ENCODE data around the gene COL4A6.

COL4A6 gene

DNA sequence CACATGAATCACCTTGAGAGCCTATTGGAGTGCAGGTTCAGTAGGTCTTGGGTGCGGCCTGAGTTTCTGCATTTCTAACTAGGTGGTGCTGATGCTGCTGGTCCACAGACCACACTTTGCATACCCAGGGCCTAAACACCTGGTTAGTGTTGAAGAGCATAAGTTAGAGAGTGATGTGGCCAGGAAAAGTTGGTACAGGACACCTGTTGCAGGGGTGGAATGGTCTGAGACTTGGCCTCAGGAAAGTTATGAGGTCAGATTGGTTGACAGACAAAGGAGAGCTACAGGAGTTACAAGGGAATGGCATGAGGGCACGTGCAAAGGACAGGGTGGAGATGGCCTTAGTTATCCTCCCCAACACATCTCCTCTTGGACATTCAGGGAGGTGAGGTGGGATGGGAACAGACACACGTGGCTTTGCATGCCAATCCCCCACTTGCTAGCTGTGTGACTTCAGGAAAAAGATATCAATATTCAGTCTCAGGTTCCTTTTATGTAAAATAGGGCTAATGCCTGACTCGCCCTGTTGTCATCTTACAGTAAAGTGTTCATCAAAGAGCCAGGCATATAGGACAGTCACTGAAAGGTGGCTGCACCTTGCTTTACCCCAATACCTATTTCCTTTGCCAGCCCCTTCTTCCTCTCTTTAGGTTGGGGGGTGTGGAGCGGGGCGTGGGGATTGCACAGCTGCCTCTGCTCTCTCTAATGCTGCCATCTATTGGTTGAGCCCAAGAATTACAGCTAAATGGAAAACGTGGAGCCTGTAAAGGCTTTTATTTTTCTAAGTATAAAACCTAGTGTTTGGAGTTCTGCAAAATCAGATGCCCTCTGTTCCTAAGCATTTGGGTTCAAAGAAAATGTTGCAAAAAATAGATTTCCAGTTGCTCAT lies 299.2 kb downstream of the COL4A6 start:
- Histone ChIP-seq H3K36me3 (ENCODE audit: control insufficient read depth, insufficient read depth, low read length, severe bottlenecking) (peaks cover 19% of the 10 kb centered on the region), H3K4me3 (ENCODE audit: low read length) (no peak overlapping the region), H3K27me3 (replicated peaks; ENCODE audit: control insufficient read depth, insufficient read depth, low read length) (peaks cover 4% of the 10 kb centered on the region), H3K9ac (ENCODE audit: low read length) (no peak overlapping the region), H3K4me1 (ENCODE audit: control insufficient read depth, insufficient read depth, low read length) (no peaks in the 10 kb centered on the region), H3K9me3 (ENCODE audit: control insufficient read depth, low read length) (peaks cover 5% of the 10 kb centered on the region)
- peak; percentile 25 for DNase-seq (ENCODE audit: low read depth)

DNA sequence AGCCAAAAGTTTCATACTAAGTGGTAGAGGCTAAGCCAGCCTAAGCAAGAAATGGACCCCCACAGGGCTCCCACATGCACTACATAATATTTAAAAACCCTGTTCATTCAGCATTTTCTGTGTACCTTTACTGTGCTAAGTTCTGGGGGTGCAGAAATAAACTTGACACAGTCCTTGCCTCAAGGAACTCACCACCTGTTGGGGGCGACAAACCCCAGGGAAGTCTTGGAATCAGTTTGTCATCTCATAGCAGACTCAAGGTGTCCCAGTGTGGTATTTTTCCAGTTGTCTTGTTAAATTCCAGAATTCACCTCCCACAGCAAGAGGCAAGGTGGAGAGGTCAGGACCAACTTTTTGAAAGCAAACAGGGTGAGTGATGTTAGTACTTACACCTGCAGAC lies 303.5 kb downstream of the COL4A6 start:
- peaks cover 8% of the 10 kb centered on the region for H3K27me3 ChIP-seq (replicated peaks; ENCODE audit: control insufficient read depth, insufficient read depth, low read length)
- H3K36me3 ChIP-seq (ENCODE audit: control insufficient read depth, insufficient read depth, low read length, severe bottlenecking) = peaks cover 15% of the 10 kb centered on the region
- no peaks in the 10 kb centered on the region for H3K4me1 ChIP-seq (ENCODE audit: control insufficient read depth, insufficient read depth, low read length)
- peaks cover 2% of the 10 kb centered on the region for H3K9me3 ChIP-seq (ENCODE audit: control insufficient read depth, low read length)
- no peak overlapping the region for H3K4me3 ChIP-seq (ENCODE audit: low read length)
- H3K9ac ChIP-seq (ENCODE audit: low read length) = no peak overlapping the region
- no peak for DNase-seq (ENCODE audit: low read depth)

DNA sequence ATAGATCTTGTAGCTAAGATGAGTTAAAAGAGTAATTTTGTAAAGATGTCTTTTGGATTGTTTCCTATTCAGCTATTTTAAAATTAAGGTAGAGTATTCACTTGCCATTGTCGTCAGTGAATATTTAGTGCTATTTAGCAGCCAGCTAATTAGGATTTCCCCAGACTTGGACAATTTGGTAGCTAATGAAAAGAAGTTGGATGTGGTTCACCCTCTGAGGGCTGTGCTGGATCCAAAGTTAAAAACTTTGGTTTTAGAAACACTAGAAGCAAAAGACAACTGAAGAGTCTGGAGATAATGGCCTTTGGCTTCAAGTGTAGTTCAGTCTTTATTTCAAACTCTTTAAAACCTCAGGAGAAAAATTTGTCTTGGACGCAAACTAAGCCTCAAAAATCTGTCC lies 305.3 kb downstream of the COL4A6 start:
- Histone ChIP-seq H3K36me3 (ENCODE audit: control insufficient read depth, insufficient read depth, low read length, severe bottlenecking) (peaks cover 8% of the 10 kb centered on the region), H3K9ac (ENCODE audit: low read length) (no peak overlapping the region), H3K27me3 (replicated peaks; ENCODE audit: control insufficient read depth, insufficient read depth, low read length) (peaks cover 8% of the 10 kb centered on the region), H3K9me3 (ENCODE audit: control insufficient read depth, low read length) (no peaks in the 10 kb centered on the region), H3K4me3 (ENCODE audit: low read length) (no peak overlapping the region), H3K4me1 (ENCODE audit: control insufficient read depth, insufficient read depth, low read length) (no peaks in the 10 kb centered on the region)
- no peak for DNase-seq (ENCODE audit: low read depth)

DNA sequence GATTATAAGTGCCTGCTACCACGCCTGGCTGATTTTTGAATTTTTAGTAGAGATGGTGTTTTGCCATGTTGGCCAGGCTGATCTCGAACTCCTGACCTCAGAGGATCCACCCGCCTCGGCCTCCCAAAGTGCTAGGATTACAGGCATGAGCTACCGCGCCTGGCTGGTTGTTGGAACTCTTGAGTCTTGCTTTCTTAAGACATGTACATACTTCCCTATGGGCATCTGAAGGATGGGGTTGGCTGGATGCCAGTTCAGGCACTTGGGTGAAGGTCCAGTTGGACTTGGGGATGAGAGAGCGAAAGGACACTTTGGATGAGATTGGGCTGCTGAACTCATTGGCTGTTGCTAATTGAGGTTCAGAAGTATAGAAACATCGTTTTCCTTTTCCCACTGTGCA lies 306.2 kb downstream of the COL4A6 start:
- no peaks in the 10 kb centered on the region for H3K4me1 ChIP-seq (ENCODE audit: control insufficient read depth, insufficient read depth, low read length)
- peaks cover 8% of the 10 kb centered on the region for H3K27me3 ChIP-seq (replicated peaks; ENCODE audit: control insufficient read depth, insufficient read depth, low read length)
- no peak overlapping the region for H3K9ac ChIP-seq (ENCODE audit: low read length)
- no peak for DNase-seq (ENCODE audit: low read depth)
- no peak overlapping the region for H3K4me3 ChIP-seq (ENCODE audit: low read length)
- H3K9me3 ChIP-seq (ENCODE audit: control insufficient read depth, low read length) = no peaks in the 10 kb centered on the region
- H3K36me3 ChIP-seq (ENCODE audit: control insufficient read depth, insufficient read depth, low read length, severe bottlenecking) = peaks cover 8% of the 10 kb centered on the region

DNA sequence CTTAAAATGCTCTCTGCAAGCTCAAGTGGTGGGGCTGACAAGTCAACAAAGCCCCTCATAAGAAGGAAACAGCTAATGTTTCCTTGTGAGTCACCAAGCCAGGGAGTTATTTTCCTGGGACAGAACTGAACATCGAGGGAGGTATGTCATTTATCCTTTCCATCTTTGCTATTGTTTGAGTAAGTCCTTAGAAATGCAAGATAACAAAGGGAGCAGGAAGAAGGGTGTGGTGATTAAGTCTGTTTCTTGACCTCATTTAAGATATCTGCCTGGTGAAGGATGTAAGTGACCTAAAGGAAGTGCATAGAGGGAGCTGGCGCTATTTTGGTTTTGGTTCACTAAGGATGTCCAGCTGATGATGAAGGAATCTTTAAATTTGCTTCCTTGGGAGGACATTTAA lies 306.8 kb downstream of the COL4A6 start:
- H3K27me3 ChIP-seq (replicated peaks; ENCODE audit: control insufficient read depth, insufficient read depth, low read length) = peaks cover 8% of the 10 kb centered on the region

DNA sequence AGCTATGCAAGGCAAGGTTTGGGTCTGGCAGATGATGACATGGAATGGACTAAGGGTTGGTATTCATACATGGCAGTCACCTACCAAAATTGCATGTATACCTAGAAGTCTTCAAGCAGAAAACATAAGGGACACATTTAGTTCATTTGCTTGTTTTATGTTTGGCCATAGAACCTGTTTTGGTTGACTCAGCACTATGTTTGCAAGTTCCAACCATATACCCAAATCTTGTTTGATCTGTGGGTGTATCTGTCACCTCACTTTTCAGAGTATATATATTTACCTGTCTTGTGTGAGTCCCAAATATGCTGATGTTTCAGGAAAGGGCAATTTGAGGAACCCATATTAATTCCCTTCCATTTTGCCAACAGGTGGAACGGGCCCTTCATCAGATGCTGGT lies 307.3 kb downstream of the COL4A6 start:
- Histone ChIP-seq H3K4me1 (ENCODE audit: control insufficient read depth, insufficient read depth, low read length) (no peaks in the 10 kb centered on the region), H3K9ac (ENCODE audit: low read length) (no peak overlapping the region), H3K27me3 (replicated peaks; ENCODE audit: control insufficient read depth, insufficient read depth, low read length) (peaks cover 8% of the 10 kb centered on the region), H3K9me3 (ENCODE audit: control insufficient read depth, low read length) (no peaks in the 10 kb centered on the region), H3K36me3 (ENCODE audit: control insufficient read depth, insufficient read depth, low read length, severe bottlenecking) (peaks cover 8% of the 10 kb centered on the region), H3K4me3 (ENCODE audit: low read length) (no peak overlapping the region)
- no peak for DNase-seq (ENCODE audit: low read depth)

More for the DNA sequence above, 306.8 kb downstream of the COL4A6 start:
- no peak for DNase-seq (ENCODE audit: low read depth)
- Histone ChIP-seq H3K36me3 (ENCODE audit: control insufficient read depth, insufficient read depth, low read length, severe bottlenecking) (peaks cover 8% of the 10 kb centered on the region), H3K4me3 (ENCODE audit: low read length) (no peak overlapping the region), H3K4me1 (ENCODE audit: control insufficient read depth, insufficient read depth, low read length) (no peaks in the 10 kb centered on the region), H3K9me3 (ENCODE audit: control insufficient read depth, low read length) (no peaks in the 10 kb centered on the region), H3K9ac (ENCODE audit: low read length) (no peak overlapping the region)

DNA sequence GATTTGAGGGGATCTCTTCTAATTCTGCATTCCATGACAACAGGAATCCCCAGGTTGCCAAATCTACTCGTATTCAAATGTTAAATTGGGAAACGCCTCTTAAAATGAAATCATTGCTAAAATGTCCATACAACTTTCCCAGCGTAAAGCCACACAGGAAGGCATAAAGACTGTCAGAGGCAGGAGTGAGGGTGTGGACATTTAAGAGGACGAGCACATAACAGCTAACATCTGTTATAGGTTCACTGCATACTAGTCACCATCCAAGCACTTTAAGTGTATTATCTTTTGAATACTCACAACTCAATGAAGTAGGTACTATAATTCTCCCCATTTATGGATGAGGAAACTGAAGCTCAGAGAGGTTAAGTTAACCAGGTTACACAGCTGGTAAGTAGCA lies 311.1 kb downstream of the COL4A6 start:
- H3K4me3 ChIP-seq (ENCODE audit: low read length) = no peak overlapping the region
- DNase-seq (ENCODE audit: low read depth) = no peak
- H3K9me3 ChIP-seq (ENCODE audit: control insufficient read depth, low read length) = peaks cover 7% of the 10 kb centered on the region
- H3K27me3 ChIP-seq (replicated peaks; ENCODE audit: control insufficient read depth, insufficient read depth, low read length) = peaks cover 7% of the 10 kb centered on the region
- H3K36me3 ChIP-seq (ENCODE audit: control insufficient read depth, insufficient read depth, low read length, severe bottlenecking) = no peaks in the 10 kb centered on the region
- H3K9ac ChIP-seq (ENCODE audit: low read length) = no peak overlapping the region
- H3K4me1 ChIP-seq (ENCODE audit: control insufficient read depth, insufficient read depth, low read length) = peaks cover 17% of the 10 kb centered on the region

DNA sequence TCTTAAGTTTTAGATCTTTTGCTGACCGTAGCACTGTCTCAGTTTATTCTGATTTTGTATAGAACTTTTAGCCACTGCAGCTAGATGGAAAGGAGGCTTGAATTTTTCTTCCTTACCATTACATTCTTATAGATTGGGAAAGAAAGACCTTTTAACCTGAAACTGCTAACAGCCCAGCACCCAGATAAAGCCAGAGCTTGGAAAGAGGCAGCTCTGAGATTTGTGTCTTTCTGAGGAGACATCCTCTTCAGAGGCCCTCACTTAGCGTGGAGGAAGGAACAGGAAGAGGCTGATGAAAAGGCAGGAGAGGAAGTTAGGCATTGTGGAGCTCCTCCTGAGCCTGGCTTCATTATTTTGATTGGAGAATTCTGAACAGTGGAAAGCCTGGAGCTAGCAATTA lies 311.6 kb downstream of the COL4A6 start:
- peaks cover 21% of the 10 kb centered on the region for H3K4me1 ChIP-seq (ENCODE audit: control insufficient read depth, insufficient read depth, low read length)
- H3K9me3 ChIP-seq (ENCODE audit: control insufficient read depth, low read length) = peaks cover 7% of the 10 kb centered on the region
- peaks cover 11% of the 10 kb centered on the region for H3K27me3 ChIP-seq (replicated peaks; ENCODE audit: control insufficient read depth, insufficient read depth, low read length)
- no peak overlapping the region for H3K9ac ChIP-seq (ENCODE audit: low read length)
- no peaks in the 10 kb centered on the region for H3K36me3 ChIP-seq (ENCODE audit: control insufficient read depth, insufficient read depth, low read length, severe bottlenecking)
- DNase-seq (ENCODE audit: low read depth) = peak; percentile 6
- no peak overlapping the region for H3K4me3 ChIP-seq (ENCODE audit: low read length)

DNA sequence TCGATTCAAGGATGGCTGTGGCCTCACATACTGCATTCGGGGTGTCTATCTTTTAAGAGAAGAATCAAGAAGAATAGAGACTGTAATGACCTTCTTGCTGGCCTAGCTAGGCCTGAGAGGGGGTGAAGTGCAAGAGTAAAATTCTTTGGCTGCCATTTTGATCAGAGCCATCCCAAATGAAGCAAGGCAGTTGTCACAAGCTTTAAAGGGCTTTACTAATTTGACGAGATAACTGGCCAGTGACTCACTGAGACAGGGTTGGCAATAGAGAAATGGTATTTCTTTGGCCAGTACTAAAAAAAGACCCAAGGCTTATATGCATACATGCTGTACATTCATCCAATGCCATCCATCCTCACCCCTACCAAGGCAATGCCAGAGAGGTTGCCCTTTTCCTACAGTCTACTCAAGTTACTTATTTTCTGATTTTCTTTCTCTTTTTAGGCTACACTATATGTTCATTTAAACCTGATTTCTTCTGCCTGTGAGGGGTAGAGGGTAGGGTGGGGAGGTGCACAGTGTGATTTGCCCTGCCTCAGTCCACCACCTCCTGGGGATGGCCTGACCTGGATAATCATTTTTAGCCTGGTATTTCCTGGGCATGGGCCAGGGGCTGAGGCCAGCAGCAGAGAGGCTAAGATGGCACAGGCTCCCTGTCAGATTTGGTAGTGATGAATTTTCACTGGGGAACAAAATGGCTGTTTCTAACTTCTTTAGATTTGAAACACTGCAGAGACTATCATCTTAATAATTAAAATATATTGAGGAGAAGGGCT lies 314.4 kb downstream of the COL4A6 start:
- no peak for DNase-seq (ENCODE audit: low read depth)
- H3K9me3 ChIP-seq (ENCODE audit: control insufficient read depth, low read length) = peaks cover 7% of the 10 kb centered on the region
- peaks cover 16% of the 10 kb centered on the region for H3K27me3 ChIP-seq (replicated peaks; ENCODE audit: control insufficient read depth, insufficient read depth, low read length)
- no peak overlapping the region for H3K4me3 ChIP-seq (ENCODE audit: low read length)
- no peaks in the 10 kb centered on the region for H3K36me3 ChIP-seq (ENCODE audit: control insufficient read depth, insufficient read depth, low read length, severe bottlenecking)
- H3K9ac ChIP-seq (ENCODE audit: low read length) = no peak overlapping the region
- H3K4me1 ChIP-seq (ENCODE audit: control insufficient read depth, insufficient read depth, low read length) = peaks cover 34% of the 10 kb centered on the region

DNA sequence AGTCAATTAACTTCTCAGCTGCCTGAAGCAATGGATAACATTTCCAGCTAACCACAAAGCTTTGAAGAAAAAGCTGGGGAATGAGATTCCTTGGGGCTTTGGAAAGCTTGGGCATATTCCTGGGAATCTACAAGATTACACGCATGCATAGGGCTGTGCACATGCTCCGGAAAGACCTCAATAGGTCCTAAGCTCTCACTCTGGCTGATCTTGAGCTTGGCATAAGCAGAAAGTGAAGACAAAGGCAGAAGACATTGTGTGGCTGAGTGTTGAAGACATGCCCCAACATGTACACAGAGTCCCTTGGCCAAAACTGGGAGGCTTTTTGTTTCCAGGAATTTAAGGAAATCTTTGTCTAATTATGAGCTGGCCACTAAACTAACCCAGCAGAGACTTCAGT lies 315.5 kb downstream of the COL4A6 start:
- Histone ChIP-seq H3K9ac (ENCODE audit: low read length) (no peak overlapping the region), H3K36me3 (ENCODE audit: control insufficient read depth, insufficient read depth, low read length, severe bottlenecking) (no peaks in the 10 kb centered on the region), H3K27me3 (replicated peaks; ENCODE audit: control insufficient read depth, insufficient read depth, low read length) (peaks cover 22% of the 10 kb centered on the region), H3K9me3 (ENCODE audit: control insufficient read depth, low read length) (peaks cover 7% of the 10 kb centered on the region), H3K4me3 (ENCODE audit: low read length) (no peak overlapping the region), H3K4me1 (ENCODE audit: control insufficient read depth, insufficient read depth, low read length) (peaks cover 34% of the 10 kb centered on the region)
- peak; percentile 39 for DNase-seq (ENCODE audit: low read depth)

DNA sequence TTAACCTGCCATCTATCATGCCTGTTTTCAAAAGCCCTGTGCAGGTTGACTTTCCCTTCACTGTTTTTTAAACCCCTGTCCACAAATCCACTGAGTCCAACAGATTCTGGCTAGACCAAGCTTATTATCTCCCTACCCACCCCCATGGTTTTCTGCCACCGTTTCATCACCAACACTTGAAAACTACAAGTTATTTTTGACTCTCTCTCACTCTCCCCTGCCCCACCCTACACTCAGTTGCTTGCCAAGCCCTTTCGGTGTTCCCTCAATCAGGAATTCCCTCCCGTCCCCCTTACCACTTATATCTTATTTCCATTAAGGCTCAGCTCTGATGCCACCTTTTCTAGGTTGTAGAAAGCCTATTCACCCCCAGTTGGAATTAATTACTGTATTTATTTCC lies 316.9 kb downstream of the COL4A6 start:
- Histone ChIP-seq H3K36me3 (ENCODE audit: control insufficient read depth, insufficient read depth, low read length, severe bottlenecking) (no peaks in the 10 kb centered on the region), H3K4me3 (ENCODE audit: low read length) (no peak overlapping the region), H3K9ac (ENCODE audit: low read length) (no peak overlapping the region), H3K27me3 (replicated peaks; ENCODE audit: control insufficient read depth, insufficient read depth, low read length) (peaks cover 22% of the 10 kb centered on the region), H3K9me3 (ENCODE audit: control insufficient read depth, low read length) (peaks cover 7% of the 10 kb centered on the region), H3K4me1 (ENCODE audit: control insufficient read depth, insufficient read depth, low read length) (peaks cover 34% of the 10 kb centered on the region)
- DNase-seq (ENCODE audit: low read depth) = no peak
